Lower leg skin (tissue), 3 donors: ENCODE data around the gene STAT2.

Source experiments
- POLR2A ChIP-seq, 2 donors: fragments of 450-650 bp; IDR thresholded peaks; one replicate each; pipeline ENCODE4 v1.6.1; 2016 to 2017; ENCODE audit warnings: antibody characterized with exemption in 2 of 2, mild to moderate bottlenecking in 1 of 2, moderate library complexity in 1 of 2
- TF ChIP-seq, protein P1 (sequence below), 3 donors: fragments of 450-650 bp; IDR thresholded peaks; one replicate each; pipeline ENCODE4 v1.5.1; 2016; ENCODE audit warnings: antibody characterized with exemption in 3 of 3, mild to moderate bottlenecking in 3 of 3, moderate library complexity in 2 of 3

DNA sequence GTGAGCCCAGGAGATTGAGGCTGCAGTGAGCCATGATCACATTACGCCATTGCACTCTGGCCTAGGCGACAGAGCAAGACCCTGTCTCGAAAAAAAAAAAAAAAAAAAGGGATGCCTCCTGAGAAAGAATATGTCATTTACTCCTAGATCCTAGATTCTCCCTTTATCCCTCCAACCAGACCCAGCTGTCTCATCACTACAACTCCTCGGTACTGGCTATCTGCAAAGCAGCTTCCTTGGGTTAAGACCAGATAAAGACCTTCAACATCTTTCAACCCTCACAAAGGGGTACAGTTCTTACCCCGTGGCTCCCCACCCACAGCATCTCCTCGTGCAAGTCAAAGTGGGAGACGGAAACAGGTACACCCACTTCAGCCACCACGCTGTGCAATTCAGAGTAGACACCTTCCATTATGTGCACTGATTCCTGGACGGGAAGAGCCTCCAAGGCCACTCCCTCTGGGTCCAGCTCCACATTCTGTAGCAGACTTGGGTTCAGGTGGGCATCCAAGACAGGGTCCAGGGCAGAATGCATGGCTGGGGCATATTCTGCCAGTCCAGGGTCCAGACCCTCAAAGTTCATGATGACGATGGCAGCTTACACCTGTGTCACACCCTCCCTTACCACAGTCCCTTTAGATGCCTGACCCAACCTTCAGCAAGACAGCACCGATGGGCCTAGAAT lies 27.3 kb downstream of the STAT2 start:
- TF ChIP-seq POLR2A (IDR thresholded peaks at IDR 0.05): no peak
- TF ChIP-seq, protein P1, sequence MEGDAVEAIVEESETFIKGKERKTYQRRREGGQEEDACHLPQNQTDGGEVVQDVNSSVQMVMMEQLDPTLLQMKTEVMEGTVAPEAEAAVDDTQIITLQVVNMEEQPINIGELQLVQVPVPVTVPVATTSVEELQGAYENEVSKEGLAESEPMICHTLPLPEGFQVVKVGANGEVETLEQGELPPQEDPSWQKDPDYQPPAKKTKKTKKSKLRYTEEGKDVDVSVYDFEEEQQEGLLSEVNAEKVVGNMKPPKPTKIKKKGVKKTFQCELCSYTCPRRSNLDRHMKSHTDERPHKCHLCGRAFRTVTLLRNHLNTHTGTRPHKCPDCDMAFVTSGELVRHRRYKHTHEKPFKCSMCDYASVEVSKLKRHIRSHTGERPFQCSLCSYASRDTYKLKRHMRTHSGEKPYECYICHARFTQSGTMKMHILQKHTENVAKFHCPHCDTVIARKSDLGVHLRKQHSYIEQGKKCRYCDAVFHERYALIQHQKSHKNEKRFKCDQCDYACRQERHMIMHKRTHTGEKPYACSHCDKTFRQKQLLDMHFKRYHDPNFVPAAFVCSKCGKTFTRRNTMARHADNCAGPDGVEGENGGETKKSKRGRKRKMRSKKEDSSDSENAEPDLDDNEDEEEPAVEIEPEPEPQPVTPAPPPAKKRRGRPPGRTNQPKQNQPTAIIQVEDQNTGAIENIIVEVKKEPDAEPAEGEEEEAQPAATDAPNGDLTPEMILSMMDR (IDR thresholded peaks at IDR 0.05): no peak
